Stomach (tissue), 4 donors: ENCODE data around the gene BMP5.

Experiments
- CTCF ChIP-seq, 7 experiments: fragments of 450-650 bp in 4 of 7; fragments of 200-600 bp in 3 of 7; sonication (generic) in 3 of 7; IDR thresholded peaks; one replicate each; pipeline ENCODE4 v1.5.1; 2016 to 2019; ENCODE audit warnings: antibody characterized with exemption in 7 of 7, control low read depth in 2 of 7, mild to moderate bottlenecking in 1 of 7
- EP300 ChIP-seq: sonication (generic); formaldehyde crosslinking; IDR thresholded peaks from one replicate; pipeline ENCODE4 v1.6.1; 2017; ENCODE audit warnings: antibody characterized with exemption
- POLR2A ChIP-seq, 4 donors: fragments of 450-650 bp; IDR thresholded peaks; one replicate each; pipeline ENCODE4 v1.6.1; 2016; ENCODE audit warnings: antibody characterized with exemption in 4 of 4, control low read depth in 2 of 4, mild to moderate bottlenecking in 1 of 4, moderate library complexity in 1 of 4
- POLR2AphosphoS5 ChIP-seq, 3 donors: sonication (generic); formaldehyde crosslinking; IDR thresholded peaks; one replicate each; pipeline ENCODE4 v1.6.1; 2016; ENCODE audit warnings: antibody characterized with exemption in 3 of 3

DNA sequence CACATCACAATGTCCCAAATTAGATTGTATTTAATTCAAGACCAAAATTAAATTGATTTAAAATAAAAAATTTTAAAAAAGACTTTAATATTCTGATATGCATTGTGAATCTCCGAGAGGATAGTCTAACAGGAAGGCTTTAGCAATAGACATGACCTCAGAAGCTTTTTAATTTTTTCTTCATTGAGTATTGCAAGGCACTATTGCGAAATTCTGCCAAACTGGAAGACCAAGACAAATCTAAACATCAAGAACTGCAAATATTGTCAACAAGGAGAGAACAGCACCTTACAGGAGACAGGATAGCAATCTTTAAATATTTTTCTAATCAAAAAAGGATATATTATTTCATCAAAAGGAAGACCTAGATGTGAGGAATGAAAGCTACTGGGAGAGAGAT, 56.9 kb downstream of the BMP5 start:
- TF ChIP-seq CTCF (IDR thresholded peaks at IDR 0.05) (no peak), POLR2A (IDR thresholded peaks at IDR 0.05) (no peak), EP300 (no peak), POLR2AphosphoS5 (IDR thresholded peaks at IDR 0.05) (no peak)
